Activated T-helper 2 cell treated with anti-CD3 and anti-CD28 coated beads, Interferon-gamma antibody, Interleukin-2, Interleukin-4, amounts not matched to agents 10 μg/mL and 5 μg/mL and 100 μg/mL, durations not matched to agents 14 hours and 24 hours and 36 hours (primary cell): ENCODE data around the gene SLC9B2. TPM values are rescaled to one million over a fixed set of nuclear protein-coding genes. Genes with fewer than 3 reads are reported as not detected.

Experiments
- DNase-seq: peaks from one replicate; pipeline ENCODE4 v3.0.0; 2021; ENCODE audit warnings: low spot score
- H3K27ac Mint-ChIP-seq: one replicate; pipeline ENCODE4 v1.8.0; 2021; ENCODE audit warnings: mixed read lengths
- H3K27me3 Mint-ChIP-seq: one replicate; pipeline ENCODE4 v1.8.0; 2021; ENCODE audit warnings: low read depth, mixed read lengths
- H3K36me3 Mint-ChIP-seq: one replicate; pipeline ENCODE4 v1.8.0; 2021; ENCODE audit warnings: low read depth, mixed read lengths
- H3K4me1 Mint-ChIP-seq: one replicate; pipeline ENCODE4 v1.8.0; 2021; ENCODE audit warnings: low read depth, mixed read lengths
- H3K4me3 Mint-ChIP-seq: one replicate; pipeline ENCODE4 v1.8.0; 2021; ENCODE audit warnings: low read depth, mild to moderate bottlenecking, moderate library complexity, mixed read lengths
- H3K9me3 Mint-ChIP-seq: one replicate; pipeline ENCODE4 v1.8.0; 2021; ENCODE audit warnings: mixed read lengths
- intact Hi-C: fragments of 100-400 bp; cut with micrococcal nuclease; formaldehyde crosslinking; loops from one replicate; pipeline ENCODE4 v1.15.1; 2023
- total RNA-seq: library from RNA; stranded (reverse); gene quantifications from 2 replicates; pipeline ENCODE4 v1.2.3, GENCODE V29; 2022

Gene SLC9B2, protein sequence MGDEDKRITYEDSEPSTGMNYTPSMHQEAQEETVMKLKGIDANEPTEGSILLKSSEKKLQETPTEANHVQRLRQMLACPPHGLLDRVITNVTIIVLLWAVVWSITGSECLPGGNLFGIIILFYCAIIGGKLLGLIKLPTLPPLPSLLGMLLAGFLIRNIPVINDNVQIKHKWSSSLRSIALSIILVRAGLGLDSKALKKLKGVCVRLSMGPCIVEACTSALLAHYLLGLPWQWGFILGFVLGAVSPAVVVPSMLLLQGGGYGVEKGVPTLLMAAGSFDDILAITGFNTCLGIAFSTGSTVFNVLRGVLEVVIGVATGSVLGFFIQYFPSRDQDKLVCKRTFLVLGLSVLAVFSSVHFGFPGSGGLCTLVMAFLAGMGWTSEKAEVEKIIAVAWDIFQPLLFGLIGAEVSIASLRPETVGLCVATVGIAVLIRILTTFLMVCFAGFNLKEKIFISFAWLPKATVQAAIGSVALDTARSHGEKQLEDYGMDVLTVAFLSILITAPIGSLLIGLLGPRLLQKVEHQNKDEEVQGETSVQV
- 34.6 and 37.9 TPM in 2 replicates for total RNA-seq

DNA sequence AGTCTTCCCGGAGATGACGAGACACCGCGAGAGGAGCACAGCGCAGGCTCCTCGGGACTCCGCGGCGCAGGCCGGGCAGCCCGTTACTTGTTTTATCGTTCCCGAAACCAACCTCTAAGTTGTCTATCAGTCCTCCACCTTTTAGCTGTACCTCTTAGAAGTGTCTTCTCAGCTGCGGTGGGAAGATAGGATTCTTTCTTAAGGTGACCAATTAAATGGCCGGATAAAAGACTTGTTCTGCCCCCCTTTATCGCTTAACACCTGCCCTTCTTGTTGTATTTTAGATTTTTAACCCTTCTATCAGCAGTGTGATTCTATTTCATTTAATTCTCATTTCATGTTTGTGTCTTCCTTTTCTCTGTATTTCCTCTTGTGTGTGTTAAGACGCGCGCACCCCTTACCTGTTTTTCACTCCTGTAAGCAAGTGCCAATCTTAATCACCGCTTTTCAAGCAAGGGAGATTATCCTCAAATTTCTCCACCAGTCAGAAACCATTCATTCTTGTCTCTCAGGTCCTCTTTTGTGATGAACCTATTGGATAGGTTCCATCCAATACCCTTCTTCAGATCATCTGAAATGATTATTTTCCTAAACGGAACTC, at the start of gene SLC9B2:
SLC9B2 (minus strand) TSS at position 15 of the 601 bp plus-strand sequence. CDS start 9,211 bp downstream, outside the sequence.
- H3K4me3 Mint-ChIP-seq = peak within 1 kb of the TSS; percentile 90
- H3K27ac Mint-ChIP-seq = peak within 1 kb of the TSS; percentile 98
- no peaks in the 10 kb centered on the region for H3K27me3 Mint-ChIP-seq
- H3K9me3 Mint-ChIP-seq = no peaks in the 10 kb centered on the region
- peaks cover 45% of the 10 kb centered on the region for H3K4me1 Mint-ChIP-seq
- DNase-seq = no peak
- H3K36me3 Mint-ChIP-seq = peaks cover 42% of the 10 kb centered on the region
- intact Hi-C loops = loop anchor here (1.0 to 5.0 kb wide), 6 partner anchors 22 to 732 kb away; partner anchors contain the start of genes BDH2, CISD2, SLC39A8 and SLC9B1

DNA sequence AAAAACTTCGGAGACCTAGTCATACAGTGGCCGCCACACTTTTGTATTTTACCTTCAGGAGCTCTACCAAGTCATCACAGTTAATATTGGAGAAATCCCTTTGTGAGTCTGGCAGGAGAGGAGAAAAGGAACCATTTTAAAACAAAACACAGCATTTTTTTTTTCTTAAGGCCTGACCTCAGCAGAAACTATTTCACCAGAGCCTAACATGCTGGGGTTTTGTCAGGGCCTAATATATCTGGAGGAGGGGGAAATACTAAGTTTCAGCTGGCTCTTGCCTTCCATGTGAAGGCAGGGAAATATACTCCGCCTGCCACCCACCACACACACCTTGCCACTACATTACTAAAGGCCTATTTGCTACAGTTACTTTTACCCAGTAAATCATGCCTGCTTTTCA, 49.6 kb upstream of the SLC9B2 start:
- intact Hi-C loops = no loop called here
- H3K27me3 Mint-ChIP-seq = no peaks in the 10 kb centered on the region
- DNase-seq = no peak
- H3K9me3 Mint-ChIP-seq = peaks cover 32% of the 10 kb centered on the region
- H3K27ac Mint-ChIP-seq = no peak overlapping the region
- H3K4me3 Mint-ChIP-seq = no peak overlapping the region
- peaks cover 75% of the 10 kb centered on the region for H3K36me3 Mint-ChIP-seq
- H3K4me1 Mint-ChIP-seq = peaks cover 2% of the 10 kb centered on the region

DNA sequence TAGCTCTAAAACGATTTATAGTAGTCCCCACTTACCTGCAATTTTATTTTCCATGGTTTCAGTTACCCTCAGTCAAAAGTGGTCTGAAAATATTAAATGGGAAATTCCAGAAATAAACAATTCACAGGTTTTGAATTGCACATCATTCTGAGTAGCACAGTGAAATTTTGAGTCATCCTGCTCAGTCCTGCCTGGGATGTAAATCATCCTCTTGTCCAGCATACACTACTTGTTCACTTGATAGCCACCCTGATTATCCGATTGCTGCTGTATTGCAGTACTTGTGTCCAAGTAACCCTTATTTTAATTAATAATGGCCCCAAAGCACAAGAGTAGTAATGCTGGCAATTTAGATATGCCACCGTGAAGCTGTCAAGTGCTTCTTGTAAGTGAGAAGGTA, 46.6 kb upstream of the SLC9B2 start:
- peaks cover 11% of the 10 kb centered on the region for H3K9me3 Mint-ChIP-seq
- intact Hi-C loops = no loop called here
- no peak for DNase-seq
- H3K27me3 Mint-ChIP-seq = no peaks in the 10 kb centered on the region
- H3K27ac Mint-ChIP-seq = no peak overlapping the region
- H3K4me1 Mint-ChIP-seq = peaks cover 2% of the 10 kb centered on the region
- H3K36me3 Mint-ChIP-seq = peaks cover 64% of the 10 kb centered on the region
- no peak overlapping the region for H3K4me3 Mint-ChIP-seq

DNA sequence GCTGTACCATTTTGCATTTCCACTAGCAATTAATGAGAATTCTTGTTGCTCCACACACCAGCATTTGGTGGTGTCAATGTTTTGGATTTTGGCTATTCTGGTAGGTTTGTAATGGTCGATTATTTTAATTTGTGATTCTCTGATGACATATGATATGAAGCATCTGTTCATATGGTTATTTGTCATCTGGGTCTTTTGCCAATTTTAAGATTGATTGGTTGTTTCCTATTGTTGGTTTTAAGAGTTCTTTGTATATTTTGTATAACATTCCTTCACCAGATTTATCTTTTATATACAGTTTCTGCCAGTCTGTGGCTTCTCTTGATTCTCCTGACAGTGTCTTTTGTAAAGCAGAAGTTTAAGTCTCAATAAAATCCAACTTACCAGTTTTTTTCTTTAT, 41.6 kb upstream of the SLC9B2 start:
- H3K27ac Mint-ChIP-seq = no peak overlapping the region
- no peak overlapping the region for H3K4me3 Mint-ChIP-seq
- H3K4me1 Mint-ChIP-seq = no peaks in the 10 kb centered on the region
- H3K27me3 Mint-ChIP-seq = no peaks in the 10 kb centered on the region
- peaks cover 31% of the 10 kb centered on the region for H3K36me3 Mint-ChIP-seq
- intact Hi-C loops = no loop called here
- H3K9me3 Mint-ChIP-seq = no peaks in the 10 kb centered on the region
- DNase-seq = no peak

DNA sequence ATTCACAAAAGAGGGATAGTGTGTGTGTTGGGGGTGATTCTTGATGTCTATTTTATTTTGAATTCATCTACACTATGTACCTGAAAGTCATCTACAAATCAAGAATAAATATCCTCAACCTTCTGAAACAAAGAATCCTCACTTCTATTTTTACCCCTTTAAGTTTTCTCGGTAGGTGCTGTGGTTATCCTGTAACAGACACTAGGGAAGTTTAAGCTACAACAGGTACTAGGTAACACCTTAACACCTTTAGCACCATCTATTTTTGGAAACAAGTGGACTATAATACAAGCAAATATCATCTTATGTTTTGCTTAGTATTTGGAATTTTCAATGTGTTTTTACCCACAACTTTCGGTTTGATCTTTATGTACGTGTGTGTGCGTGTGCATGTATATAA, 35.0 kb upstream of the SLC9B2 start:
- intact Hi-C loops = no loop called here
- Mint-ChIP-seq H3K27ac (no peak overlapping the region), H3K27me3 (no peaks in the 10 kb centered on the region), H3K4me3 (no peak overlapping the region), H3K36me3 (peaks cover 37% of the 10 kb centered on the region), H3K4me1 (peaks cover 1% of the 10 kb centered on the region), H3K9me3 (no peaks in the 10 kb centered on the region)
- no peak for DNase-seq

DNA sequence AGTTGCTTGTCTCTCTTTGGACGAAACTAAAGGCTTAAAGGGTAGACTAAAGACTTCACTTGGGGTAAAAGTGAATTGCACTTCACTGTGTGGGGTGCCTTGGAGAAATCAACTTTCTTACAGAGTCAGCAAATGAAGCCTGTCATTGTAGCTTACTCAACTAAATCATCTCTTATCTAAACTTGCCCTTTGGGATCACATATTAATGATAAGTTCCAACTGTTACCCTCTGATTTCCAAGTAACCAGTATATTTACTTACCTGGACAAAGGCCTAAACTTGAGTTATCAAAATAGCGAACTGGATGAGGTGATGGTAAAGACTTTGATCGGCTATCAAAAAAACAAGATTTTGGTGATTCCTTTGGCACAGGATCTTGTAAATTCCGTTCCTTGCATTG, 32.0 kb upstream of the SLC9B2 start:
- peaks cover 52% of the 10 kb centered on the region for H3K36me3 Mint-ChIP-seq
- no peak overlapping the region for H3K4me3 Mint-ChIP-seq
- no peak for DNase-seq
- no peaks in the 10 kb centered on the region for H3K9me3 Mint-ChIP-seq
- H3K27me3 Mint-ChIP-seq = no peaks in the 10 kb centered on the region
- no peak overlapping the region for H3K27ac Mint-ChIP-seq
- intact Hi-C loops = no loop called here
- H3K4me1 Mint-ChIP-seq = peaks cover 8% of the 10 kb centered on the region

DNA sequence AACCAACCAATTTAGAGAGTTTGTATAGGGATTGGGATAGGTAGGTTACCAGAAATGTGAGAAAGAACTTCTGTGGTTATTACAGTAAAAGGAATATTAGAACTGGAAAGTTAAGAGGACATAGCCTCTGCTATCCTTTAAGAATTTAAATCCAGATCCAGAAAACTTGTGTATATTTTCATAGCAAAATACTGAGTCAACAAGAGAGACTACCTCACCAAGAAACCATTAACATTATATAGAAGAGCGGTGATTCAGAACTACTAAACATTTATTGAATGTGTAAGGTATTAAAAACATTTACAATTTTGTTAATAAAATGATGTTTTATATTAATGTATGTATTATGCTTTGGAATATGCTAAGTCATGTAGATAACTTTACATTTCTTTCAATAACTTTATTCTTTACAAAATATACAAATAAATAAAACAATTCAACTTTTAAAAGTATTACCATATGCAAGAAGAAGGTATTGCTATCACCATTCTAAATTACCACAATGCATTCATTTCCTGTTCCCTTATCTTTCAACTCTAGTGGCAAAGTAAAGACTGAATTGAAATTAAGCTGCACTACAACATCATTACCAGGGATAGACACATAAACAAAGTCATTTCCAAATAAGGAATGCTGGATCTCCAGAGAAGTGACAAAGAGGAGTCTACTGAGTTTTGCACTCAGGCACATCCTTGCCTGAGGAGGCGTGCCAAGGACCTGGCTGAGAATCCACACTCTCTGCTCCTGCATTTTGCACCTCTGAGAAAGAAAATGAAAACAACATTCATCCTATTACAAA, 29.2 kb upstream of the SLC9B2 start:
- peaks cover 8% of the 10 kb centered on the region for H3K4me1 Mint-ChIP-seq
- intact Hi-C loops = no loop called here
- H3K27ac Mint-ChIP-seq = peak overlapping the region; percentile 60
- peaks cover 47% of the 10 kb centered on the region for H3K36me3 Mint-ChIP-seq
- H3K27me3 Mint-ChIP-seq = no peaks in the 10 kb centered on the region
- no peaks in the 10 kb centered on the region for H3K9me3 Mint-ChIP-seq
- DNase-seq = no peak
- H3K4me3 Mint-ChIP-seq = no peak overlapping the region

DNA sequence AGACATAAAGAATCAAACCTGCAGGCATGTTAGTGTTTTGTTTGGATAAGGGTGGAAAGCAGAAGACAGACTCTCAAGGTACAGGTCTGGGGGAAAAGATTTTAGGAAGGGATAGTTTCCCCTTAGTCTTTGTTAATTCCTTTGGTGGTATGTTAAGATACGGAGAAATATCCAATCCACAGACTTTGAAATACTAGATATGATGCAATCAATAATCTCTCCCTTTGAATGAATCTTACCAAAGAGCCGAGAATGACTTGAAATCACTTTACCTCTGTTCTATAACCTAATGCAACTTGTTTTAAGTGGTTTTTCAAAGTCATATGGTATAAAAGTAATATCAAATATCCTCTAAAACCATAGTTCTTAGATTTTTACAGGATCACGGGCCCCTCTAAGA, 28.3 kb upstream of the SLC9B2 start:
- Mint-ChIP-seq H3K9me3 (no peaks in the 10 kb centered on the region), H3K27me3 (no peaks in the 10 kb centered on the region), H3K27ac (no peak overlapping the region), H3K36me3 (peaks cover 39% of the 10 kb centered on the region), H3K4me1 (peaks cover 12% of the 10 kb centered on the region), H3K4me3 (no peak overlapping the region)
- intact Hi-C loops = no loop called here
- DNase-seq = no peak

DNA sequence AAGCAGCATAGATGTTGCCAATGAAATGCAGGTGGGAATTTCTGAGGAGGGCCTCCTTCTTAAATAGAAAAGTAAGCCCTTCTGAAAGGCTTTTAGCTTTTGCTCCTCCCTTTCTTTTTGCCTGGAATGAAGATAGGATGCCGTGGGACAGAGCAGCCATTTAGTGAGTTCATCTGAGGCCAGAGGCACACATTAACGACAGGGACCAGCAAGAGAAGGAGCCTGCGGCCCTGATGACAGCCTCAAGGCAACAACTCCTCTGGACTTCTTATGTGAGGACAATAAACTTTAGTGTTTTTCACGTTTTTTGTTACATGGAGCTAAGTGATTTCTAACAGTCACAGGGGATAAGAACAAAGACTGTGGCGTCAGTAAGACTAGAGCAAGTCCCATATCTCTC, 24.1 kb upstream of the SLC9B2 start:
- Mint-ChIP-seq H3K27ac (no peak overlapping the region), H3K4me1 (peaks cover 23% of the 10 kb centered on the region), H3K4me3 (no peak overlapping the region), H3K27me3 (no peaks in the 10 kb centered on the region), H3K36me3 (peaks cover 13% of the 10 kb centered on the region), H3K9me3 (no peaks in the 10 kb centered on the region)
- no peak for DNase-seq
- intact Hi-C loops = no loop called here

DNA sequence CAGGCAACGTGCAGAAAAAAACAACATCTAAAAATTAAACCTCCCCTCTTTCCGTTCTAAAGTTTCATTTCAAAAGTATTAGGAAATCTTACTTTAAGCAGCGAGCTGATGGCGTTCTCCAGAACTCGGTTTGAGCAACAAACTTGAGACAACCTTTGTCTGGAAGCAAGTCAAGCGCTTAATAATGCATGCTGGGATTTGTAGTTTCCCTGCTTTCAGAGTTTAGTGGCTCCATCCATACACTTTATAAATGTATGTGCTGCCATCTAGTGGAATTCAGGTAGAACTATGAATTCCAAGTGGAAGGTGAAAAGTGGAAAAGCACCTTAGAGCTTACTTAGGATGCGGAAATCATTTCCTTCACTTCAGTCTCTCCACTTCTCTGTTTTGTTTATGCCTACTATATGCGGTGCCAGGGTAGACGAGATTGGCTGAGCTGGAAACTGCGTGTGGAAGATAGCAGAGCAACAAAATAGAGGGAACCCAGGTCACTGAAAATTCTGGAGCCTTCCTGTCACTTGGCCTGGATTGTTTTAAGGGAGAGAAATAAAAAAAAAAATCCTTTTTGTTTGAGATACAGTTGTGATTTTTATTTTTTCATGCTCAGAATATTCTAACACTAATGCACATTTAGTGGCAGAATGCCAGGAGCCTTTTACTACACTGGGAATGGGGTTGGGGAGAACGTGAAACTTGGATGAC, 23.3 kb upstream of the SLC9B2 start, which contains the start of gene BDH2:
BDH2 (minus strand) TSS at position 144 of the 702 bp plus-strand sequence. CDS start 3,580 bp downstream, outside the sequence.
- Mint-ChIP-seq H3K4me1 (peaks cover 20% of the 10 kb centered on the region), H3K27me3 (no peaks in the 10 kb centered on the region), H3K27ac (peak within 1 kb of the TSS; percentile 85), H3K36me3 (peaks cover 6% of the 10 kb centered on the region), H3K4me3 (peak within 1 kb of the TSS; percentile 85), H3K9me3 (no peaks in the 10 kb centered on the region)
- DNase-seq = peak; percentile 31
- intact Hi-C loops = loop anchor here (1.0 to 5.0 kb wide), 7 partner anchors 24 to 753 kb away; partner anchors contain the start of genes CISD2, MANBA, SLC39A8 and SLC9B1

DNA sequence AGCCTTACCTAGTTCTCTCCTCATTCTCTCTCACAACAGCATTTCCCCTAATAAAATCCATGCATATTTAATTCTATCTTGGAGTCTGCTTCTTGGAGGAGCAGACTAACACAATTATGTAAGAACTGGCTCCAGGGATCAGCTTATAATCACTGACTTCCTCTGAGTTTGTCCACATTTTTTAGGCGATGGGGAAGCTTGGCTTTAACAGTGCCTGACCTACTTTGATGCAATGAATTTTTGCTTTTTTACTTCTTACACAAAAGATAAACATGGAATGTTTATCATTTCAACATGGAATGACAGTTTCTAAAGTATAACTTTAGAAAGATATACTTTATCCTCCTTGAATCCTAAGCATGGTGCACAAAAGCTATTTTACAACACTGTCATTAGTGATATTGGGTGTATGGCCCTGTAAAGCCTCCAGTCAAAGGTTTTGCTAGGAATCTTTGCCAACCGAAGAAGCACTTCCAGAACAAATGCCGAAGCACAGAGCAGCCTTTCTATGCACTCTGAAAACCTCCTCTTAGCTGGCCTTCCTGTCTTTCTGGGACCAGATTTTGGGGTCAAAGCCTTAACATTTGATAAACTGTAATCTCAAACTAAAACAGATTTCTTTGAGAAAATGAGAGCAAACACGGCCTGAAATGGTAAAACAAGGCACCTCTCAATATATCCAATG, 22.3 kb upstream of the SLC9B2 start:
- Mint-ChIP-seq H3K4me1 (peaks cover 20% of the 10 kb centered on the region), H3K27ac (peak overlapping the region; percentile 85), H3K36me3 (no peaks in the 10 kb centered on the region), H3K4me3 (peak overlapping the region; percentile 85), H3K27me3 (no peaks in the 10 kb centered on the region), H3K9me3 (no peaks in the 10 kb centered on the region)
- intact Hi-C loops = loop anchor here (1.0 to 5.0 kb wide), 7 partner anchors 23 to 752 kb away; partner anchors contain the start of genes CISD2, MANBA, SLC39A8 and SLC9B1
- no peak for DNase-seq
